Lower lobe of right lung (tissue), 2 donors: ENCODE data around the gene SASH1. TPM values are rescaled to one million over a fixed set of nuclear protein-coding genes. Genes with fewer than 3 reads are reported as not detected.

Experiments
- ATAC-seq, 2 donors: fragments of 200-7000 bp; cut with Tn5 transposase; one replicate each; pipeline ENCODE4 v1.9.1; 2020 to 2022; ENCODE audit warnings: mild to moderate bottlenecking in 2 of 2, moderate library complexity in 2 of 2
- DNase-seq: peaks from one replicate; pipeline ENCODE4 v3.0.0-alpha.2; 2020
- H3K27ac ChIP-seq: fragments of 200-600 bp; one replicate; pipeline ENCODE4 v1.8.0; 2022
- H3K27me3 ChIP-seq: fragments of 200-600 bp; one replicate; pipeline ENCODE4 v1.8.0; 2022; ENCODE audit warnings: low read depth
- H3K36me3 ChIP-seq: fragments of 200-600 bp; one replicate; pipeline ENCODE4 v1.8.0; 2022; ENCODE audit warnings: mild to moderate bottlenecking
- H3K4me1 ChIP-seq: fragments of 200-600 bp; one replicate; pipeline ENCODE4 v1.8.0; 2022
- H3K4me3 ChIP-seq: fragments of 200-600 bp; one replicate; pipeline ENCODE4 v1.8.0; 2022; ENCODE audit warnings: mild to moderate bottlenecking
- H3K9me3 ChIP-seq: fragments of 200-600 bp; one replicate; pipeline ENCODE4 v1.8.0; 2022
- CTCF ChIP-seq: fragments of 200-600 bp; IDR thresholded peaks from one replicate; pipeline ENCODE4 v1.8.0; 2022; ENCODE audit warnings: antibody characterized with exemption, mild to moderate bottlenecking
- intact Hi-C: fragments of 100-400 bp; cut with DNase I; formaldehyde crosslinking; loops from one replicate; pipeline ENCODE4 v1.11.0; 2022
- total RNA-seq: library from RNA; stranded (reverse); fragmentation: NEBNext Ultra II Directional; extraction: Animal tissue kit (Norgen Biotek cat#: 25700); gene quantifications from one replicate; pipeline ENCODE4 v1.2.1, GENCODE V29; 2021
- donor health status: DM: no; HTN: yes; CAD: no; lungs with severe emphysema.

Gene SASH1
- total RNA-seq, 1 donor from 2014 or later: 103 TPM

GRCh38 chr6:148298683-148299082, 44.0 kb upstream of the SASH1 start:
- H3K27ac ChIP-seq: no peak overlapping the region
- ATAC-seq: no peak
- H3K4me1 ChIP-seq: no peaks in the 10 kb centered on the region
- no peaks in the 10 kb centered on the region for H3K9me3 ChIP-seq
- no peak overlapping the region for H3K4me3 ChIP-seq
- intact Hi-C loops: no loop called here
- DNase-seq: no peak
- no peaks in the 10 kb centered on the region for H3K27me3 ChIP-seq
- no peak for TF ChIP-seq CTCF
- H3K36me3 ChIP-seq: no peaks in the 10 kb centered on the region

GRCh38 chr6:148303616-148304015, 39.0 kb upstream of the SASH1 start:
- Histone ChIP-seq H3K27ac (no peak overlapping the region), H3K36me3 (no peaks in the 10 kb centered on the region), H3K27me3 (no peaks in the 10 kb centered on the region), H3K4me1 (no peaks in the 10 kb centered on the region), H3K4me3 (no peak overlapping the region), H3K9me3 (no peaks in the 10 kb centered on the region)
- ATAC-seq (no peak), DNase-seq (no peak)
- intact Hi-C loops: no loop called here
- TF ChIP-seq CTCF: no peak

- no peak for TF ChIP-seq CTCF
- no peak for DNase-seq
- intact Hi-C loops: no loop called here
Measured at GRCh38 chr6:148304976-148305375, 37.7 kb upstream of the SASH1 start.

GRCh38 chr6:148306286-148306685, 36.4 kb upstream of the SASH1 start:
- ATAC-seq: peak; percentile 39 to 43
- no peak overlapping the region for H3K27ac ChIP-seq

More at GRCh38 chr6:148304976-148305375, 37.7 kb upstream of the SASH1 start:
- no peak for ATAC-seq
- no peaks in the 10 kb centered on the region for H3K4me1 ChIP-seq
- no peak overlapping the region for H3K27ac ChIP-seq
- H3K4me3 ChIP-seq: no peak overlapping the region
- no peaks in the 10 kb centered on the region for H3K27me3 ChIP-seq
- no peaks in the 10 kb centered on the region for H3K36me3 ChIP-seq
- no peaks in the 10 kb centered on the region for H3K9me3 ChIP-seq

GRCh38 chr6:148307405-148307804, 35.2 kb upstream of the SASH1 start:
- H3K4me1 ChIP-seq: no peaks in the 10 kb centered on the region
- intact Hi-C loops: no loop called here

More at GRCh38 chr6:148306286-148306685, 36.4 kb upstream of the SASH1 start:
- Histone ChIP-seq H3K36me3 (no peaks in the 10 kb centered on the region), H3K9me3 (no peaks in the 10 kb centered on the region), H3K27me3 (no peaks in the 10 kb centered on the region), H3K4me3 (no peak overlapping the region), H3K4me1 (no peaks in the 10 kb centered on the region)
- no peak for DNase-seq
- intact Hi-C loops: no loop called here
- no peak for TF ChIP-seq CTCF

More at GRCh38 chr6:148307405-148307804, 35.2 kb upstream of the SASH1 start:
- DNase-seq (no peak), ATAC-seq (no peak)
- Histone ChIP-seq H3K4me3 (no peak overlapping the region), H3K36me3 (no peaks in the 10 kb centered on the region), H3K9me3 (no peaks in the 10 kb centered on the region), H3K27me3 (no peaks in the 10 kb centered on the region), H3K27ac (no peak overlapping the region)
- no peak for TF ChIP-seq CTCF
